GM12864 (cell line): ENCODE measurements around the gene CDKN1A.
A peak's percentile ranks its signal among the peaks of the same experiment; 100 is the strongest.

Experiments used
- DNase-seq: peaks from one replicate; pipeline ENCODE4 v3.0.0-alpha.2; 2011; ENCODE audit warnings: low read depth
- H3K4me3 ChIP-seq: 2 replicates; pipeline ENCODE4 v1.5.1; 2011; ENCODE audit warnings: mild to moderate bottlenecking, low read depth, low read length, control low read depth
- TF ChIP-seq, protein P1 (sequence below): IDR thresholded peaks from 2 replicates; pipeline ENCODE4 v1.5.1; 2011; ENCODE audit warnings: low read depth, mild to moderate bottlenecking, moderate library complexity, low read length, control low read depth, inconsistent platforms; ENCODE audit errors: missing control alignments

The CDKN1A gene

DNA sequence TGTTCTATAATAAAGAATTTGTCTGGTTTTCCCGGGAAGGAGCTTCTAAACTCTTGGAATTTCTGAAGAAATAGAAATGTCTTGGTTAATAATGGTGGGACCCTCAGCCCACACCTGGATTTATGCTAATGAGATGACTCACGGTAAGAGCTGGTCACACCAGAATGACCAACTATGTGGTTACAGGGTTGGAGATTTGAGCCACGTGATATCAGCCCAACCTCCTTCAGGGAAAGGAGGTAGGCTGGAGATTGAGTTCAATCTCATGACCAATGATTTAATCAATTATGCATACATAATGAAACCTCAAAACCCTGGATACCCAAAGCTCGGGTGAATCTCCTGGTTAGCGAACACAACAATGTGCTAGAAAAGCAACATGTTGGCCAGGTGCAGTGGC lies 22.1 kb upstream of the CDKN1A start:
- DNase-seq, result no peak
- no peak overlapping the region for H3K4me3 ChIP-seq
- TF ChIP-seq, protein P1, sequence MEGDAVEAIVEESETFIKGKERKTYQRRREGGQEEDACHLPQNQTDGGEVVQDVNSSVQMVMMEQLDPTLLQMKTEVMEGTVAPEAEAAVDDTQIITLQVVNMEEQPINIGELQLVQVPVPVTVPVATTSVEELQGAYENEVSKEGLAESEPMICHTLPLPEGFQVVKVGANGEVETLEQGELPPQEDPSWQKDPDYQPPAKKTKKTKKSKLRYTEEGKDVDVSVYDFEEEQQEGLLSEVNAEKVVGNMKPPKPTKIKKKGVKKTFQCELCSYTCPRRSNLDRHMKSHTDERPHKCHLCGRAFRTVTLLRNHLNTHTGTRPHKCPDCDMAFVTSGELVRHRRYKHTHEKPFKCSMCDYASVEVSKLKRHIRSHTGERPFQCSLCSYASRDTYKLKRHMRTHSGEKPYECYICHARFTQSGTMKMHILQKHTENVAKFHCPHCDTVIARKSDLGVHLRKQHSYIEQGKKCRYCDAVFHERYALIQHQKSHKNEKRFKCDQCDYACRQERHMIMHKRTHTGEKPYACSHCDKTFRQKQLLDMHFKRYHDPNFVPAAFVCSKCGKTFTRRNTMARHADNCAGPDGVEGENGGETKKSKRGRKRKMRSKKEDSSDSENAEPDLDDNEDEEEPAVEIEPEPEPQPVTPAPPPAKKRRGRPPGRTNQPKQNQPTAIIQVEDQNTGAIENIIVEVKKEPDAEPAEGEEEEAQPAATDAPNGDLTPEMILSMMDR, result no peak

DNA sequence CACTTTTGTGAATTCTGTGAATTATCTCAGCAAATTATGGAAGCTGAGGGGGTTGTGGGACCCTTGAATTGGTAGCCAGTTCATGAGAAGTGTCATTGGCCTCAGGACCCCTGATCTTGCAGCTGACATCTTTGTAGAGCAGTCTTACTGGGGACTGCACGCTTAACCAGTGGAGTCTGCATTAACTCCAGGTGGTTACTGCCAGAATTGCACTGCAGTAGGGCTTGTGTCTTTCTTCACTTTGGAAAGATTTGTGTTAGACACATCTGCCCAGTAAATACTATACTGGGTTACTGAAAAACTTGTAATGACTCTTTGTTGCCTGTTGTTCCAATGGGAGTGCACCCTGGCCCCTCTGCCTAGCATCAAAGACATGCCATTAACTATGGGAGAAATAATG lies 21.2 kb upstream of the CDKN1A start:
- no peak for DNase-seq
- TF ChIP-seq, protein P1, result peak; percentile 44
- H3K4me3 ChIP-seq, result no peak overlapping the region

DNA sequence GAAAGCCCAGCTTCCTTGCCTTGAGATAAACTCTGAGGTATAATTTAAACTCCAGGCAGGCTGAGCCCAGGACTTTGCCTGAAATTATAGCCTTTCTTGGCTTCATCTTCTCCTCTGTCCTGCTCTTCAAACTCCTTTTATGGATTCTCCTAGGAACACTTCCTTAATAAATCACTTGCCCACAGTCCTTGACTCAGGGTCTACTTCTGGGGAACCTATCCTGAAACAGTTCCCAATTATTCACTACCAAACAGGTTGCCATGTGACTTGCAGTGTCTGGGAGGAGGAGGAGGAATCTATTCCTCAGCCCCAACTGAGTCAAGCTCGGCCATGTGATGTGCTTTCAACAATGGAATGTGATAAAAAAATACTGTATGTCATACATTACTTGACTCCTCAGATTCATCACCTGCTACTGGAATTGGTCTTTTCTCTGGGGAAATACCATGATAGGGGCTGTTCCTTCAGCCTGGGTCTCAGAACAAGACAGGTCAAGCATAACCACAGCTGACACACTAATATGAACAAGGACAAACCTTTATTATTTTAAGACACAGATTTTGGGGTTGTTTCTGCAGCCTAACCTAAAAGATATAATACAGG lies 20.5 kb upstream of the CDKN1A start:
- TF ChIP-seq, protein P1, result no peak
- H3K4me3 ChIP-seq, result no peak overlapping the region
- DNase-seq, result no peak

DNA sequence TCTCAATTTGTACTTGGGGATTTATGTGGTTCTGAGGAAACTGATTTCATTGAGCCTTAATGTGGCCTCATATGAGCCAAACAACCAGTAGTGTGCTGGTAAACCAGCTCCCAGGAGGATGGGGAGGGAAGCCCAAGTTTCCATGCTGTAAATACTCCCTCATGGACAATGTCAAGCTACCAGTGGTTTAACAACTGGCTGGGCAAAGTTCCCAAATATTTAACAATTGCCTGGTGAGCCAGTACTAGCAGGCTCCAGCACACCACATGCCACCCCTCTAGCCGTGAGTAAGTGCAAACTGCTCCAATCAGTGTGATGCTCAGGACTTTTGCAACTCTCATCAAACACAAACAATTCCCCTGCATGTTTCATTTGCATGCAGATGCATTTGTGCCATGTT lies 19.2 kb upstream of the CDKN1A start:
- TF ChIP-seq, protein P1, result no peak
- no peak for DNase-seq
- H3K4me3 ChIP-seq, result no peak overlapping the region

DNA sequence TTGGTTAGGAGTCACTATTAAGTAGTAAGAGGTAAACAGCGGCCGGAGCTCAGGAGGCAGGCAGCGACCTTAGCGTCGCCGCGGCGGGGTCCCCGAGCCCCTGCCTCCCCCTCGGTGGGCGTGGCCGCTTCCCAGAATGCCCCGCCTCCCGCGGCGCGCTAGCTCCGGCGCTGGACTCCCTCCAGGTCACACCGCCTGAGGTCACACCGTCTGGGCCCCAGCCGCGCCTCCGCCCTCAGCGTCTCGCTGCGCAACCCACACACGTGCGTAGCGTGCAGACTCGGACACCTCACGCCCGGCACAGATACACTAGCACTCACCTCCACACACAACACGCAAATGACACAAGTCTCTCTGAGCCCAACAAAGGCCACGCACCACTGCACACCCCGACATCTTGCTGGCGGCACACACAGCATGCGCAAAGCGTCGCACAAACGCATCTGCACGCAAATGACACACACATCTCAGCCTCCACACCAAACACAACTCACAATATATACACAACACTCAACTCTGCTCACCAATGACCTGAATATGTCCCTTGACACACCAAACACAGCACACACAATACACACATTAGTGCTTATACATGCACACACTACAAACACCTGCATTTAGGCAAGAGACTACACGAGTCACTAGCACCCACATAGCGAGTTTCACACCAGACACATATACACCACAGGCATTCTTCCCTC lies 17.6 kb upstream of the CDKN1A start:
- H3K4me3 ChIP-seq, result no peak overlapping the region; the same call in 1 of the 2 replicates
- DNase-seq, result no peak

DNA sequence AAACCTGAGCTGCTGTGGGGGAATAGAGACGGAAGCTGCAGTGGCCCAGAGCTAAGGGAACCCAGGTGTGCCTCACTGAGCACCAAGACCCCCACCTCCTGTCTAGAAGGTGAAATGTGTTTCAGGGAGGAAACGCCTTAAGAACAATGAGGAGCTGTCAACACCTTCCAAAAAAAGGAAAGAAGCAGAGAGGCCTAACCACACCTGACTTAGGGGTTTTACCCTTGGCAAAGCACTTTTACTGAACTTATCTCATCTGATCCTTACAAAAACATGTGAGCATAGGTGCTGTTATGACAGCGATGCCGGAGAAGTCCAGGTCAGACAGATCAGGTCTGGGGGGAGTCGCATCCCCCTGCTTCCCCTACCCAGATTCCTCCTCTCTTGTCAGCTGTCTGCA lies 16.1 kb upstream of the CDKN1A start:
- DNase-seq, result no peak
- TF ChIP-seq, protein P1, result no peak
- no peak overlapping the region; the same call in 1 of the 2 replicates for H3K4me3 ChIP-seq

More for the DNA sequence above, 17.6 kb upstream of the CDKN1A start:
- TF ChIP-seq, protein P1, result no peak

DNA sequence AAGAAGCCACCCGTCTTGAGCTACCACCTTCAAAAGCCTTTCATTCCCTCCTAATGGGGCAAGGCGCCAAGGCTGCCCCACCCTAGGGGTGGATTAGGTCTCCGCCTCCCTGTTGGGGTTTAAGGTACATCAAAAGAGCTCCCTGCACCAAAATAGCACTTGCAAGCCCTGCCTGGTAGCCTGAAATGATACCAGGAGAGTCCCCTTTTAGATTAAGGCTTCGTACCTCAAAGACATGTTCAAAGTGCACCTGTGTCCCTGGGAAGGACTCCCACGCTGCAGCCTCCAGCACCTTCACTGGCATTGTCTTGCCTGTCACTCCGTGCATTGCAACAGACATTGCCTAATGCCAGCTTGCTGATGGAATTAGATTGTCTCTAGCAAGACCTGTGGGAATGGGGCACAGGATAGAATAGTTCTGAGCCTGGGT lies 15.7 kb upstream of the CDKN1A start:
- no peak overlapping the region; the same call in 1 of the 2 replicates for H3K4me3 ChIP-seq
- TF ChIP-seq, protein P1, result no peak
- no peak for DNase-seq
